ENCODE measurements around the gene PYY.
A peak's percentile ranks its signal among the peaks of the same experiment; 100 is the strongest.

PYY gene

DNA sequence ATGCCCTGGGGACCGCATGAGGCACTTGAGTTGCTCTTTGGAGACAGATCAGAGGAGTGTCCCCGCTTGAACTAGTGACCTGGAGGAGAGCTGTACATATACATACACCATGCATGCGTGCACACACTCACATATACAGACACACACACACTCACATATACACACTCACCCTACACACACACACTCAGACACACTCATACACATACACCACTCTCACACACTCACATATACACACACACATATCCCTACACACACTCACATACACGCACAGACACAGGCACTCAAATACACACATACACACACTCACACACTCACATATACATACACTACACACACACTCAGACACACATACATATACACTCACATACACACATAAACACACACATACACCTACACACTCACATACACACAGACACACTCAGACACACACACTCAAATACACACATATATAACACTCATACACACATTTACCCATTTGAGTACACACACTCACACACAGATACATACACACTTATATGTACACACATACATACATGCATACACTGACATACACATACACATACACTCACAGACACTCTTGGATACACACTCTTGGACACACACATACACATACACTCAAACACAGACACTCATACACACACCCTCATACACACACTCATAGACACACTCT, 41.0 kb downstream of the PYY start:
- no peak for DNase-seq

DNA sequence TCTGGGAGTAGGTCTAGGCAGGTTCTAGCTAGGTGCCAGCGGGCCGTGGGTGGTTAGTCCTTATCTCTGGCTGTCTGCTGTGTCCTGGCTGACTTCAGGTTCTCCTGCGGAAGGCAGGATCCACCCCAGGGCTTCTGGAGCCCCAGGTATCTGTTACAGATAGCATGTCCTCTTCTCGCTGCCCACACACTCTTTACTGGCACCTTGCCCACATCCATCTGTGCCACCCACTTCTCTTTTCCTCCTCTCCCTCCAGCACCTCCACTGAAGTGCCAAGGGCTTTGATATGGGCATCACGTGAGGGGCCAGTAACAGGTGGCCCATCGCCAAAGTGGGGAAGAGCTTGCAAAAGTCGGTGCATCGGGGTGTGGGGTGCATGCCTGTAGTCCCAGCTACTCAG, 41.8 kb downstream of the PYY start:
- DNase-seq: no peak

GRCh38 chr17:43909537-43910231, 44.1 kb downstream of the PYY start:
- no peak for DNase-seq

DNA sequence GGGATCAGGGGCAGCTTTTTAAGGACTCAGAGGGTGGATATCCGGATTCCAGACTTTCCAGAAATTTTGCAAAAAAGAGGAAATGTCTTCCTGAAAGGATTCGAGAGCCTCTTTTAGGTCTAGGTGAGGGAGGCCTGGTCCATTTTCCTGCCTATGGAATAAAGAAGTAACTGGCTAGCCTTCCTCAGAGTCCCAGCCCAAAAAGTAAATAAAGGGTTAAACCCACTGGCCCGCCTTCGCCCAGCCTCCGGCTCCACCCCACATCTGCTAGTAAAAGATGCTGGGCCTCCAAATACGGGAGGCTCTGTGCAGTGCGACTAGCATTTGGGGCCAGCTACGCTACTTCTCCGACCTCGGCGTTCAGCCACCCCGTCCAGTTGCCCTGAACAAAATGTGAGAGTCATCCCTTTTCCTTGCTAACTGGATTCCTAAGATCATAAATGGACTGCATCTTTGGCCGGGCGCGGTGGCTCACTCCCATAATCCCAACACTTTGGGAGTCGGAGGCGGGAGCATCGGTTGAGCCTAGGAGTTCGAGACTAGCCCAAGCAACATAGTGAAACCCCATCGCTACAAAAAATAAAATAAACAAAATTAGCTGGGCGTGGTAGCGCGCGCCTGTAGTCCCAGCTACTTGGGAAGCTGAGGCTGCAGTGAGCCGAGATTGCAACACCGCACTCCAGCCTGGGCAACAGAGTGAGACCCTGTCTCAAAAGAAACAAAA, 45.6 kb downstream of the PYY start:
- peak; percentile 23 for DNase-seq

- peak; percentile 33 for DNase-seq
Measured at GRCh38 chr17:43907425-43907981, 46.2 kb downstream of the PYY start, which contains the start of gene MPP2. Gene MPP2, minus strand, starts transcription at chr17:43907536. Its CDS starts 3,076 bp downstream, at chr17:43904460.

DNA sequence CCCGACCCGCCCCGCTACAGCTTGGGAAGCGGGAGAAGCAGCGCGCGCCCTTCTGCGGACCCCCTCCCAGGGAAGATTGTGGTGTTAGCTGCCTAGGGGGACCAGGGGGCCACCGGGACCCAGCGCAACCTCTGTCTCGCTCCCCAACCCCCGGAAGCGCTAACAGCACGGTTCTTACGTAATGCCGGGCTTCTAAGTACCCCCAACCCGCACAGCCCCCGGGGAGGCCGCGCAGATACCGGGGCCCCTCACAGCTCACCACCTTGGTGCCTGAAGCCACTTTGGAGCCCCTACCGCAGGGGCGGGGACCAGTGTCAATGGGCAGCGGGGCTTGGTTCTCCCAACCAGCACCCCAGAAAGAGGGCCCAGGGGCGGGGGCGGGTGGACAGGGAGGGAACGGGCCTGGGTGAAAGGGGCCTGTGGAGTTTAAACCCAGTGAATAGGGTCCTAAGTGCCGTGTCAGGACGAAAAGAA, 46.8 kb downstream of the PYY start:
- DNase-seq: no peak

DNA sequence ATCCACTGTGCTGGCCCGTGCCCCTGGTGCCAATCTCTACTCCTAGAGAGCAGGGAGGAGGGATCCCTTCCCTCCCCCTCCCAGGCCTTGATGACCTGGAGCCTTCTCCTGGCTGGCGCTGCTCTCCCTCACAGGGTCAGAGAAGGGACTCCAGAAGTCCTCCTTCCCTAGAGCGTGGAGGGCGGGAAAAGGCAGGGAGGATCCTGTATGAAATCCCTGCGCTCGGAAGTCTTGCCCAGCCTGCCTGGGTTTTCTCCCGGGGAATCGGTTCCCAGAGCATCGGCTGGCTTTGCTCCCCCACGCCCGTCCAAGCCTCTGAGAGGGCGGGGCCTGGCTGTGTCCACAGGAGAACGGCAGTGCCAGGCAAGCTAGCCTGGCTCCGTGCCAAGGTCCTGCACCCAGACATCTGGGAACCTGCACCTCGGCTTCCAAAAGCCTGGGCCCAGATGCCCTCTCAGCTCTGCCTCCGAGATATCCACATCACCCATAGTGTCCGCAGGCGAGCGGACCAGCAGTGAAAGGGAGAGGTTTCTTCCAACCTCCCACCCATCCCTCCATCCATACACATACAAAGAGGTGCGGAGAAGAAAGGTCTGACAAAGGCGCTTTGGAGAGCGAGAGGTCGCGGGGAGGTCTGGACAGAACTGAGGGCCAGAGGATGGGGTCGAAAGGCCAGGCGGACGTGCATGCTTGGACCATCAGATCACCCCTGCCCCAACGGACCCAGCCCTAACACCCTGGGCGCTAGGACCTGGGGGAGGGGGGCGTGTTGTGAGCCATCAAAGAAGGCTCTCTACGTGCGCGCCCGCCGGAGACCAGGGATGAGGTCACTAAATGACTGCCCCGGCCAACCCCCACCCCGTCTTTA, 47.5 kb downstream of the PYY start:
- DNase-seq: no peak

GRCh38 chr17:43905400-43905984, 48.2 kb downstream of the PYY start:
- DNase-seq: no peak

All from activated CD4-positive, alpha-beta T cell treated with anti-CD3 and anti-CD28 coated beads, Interleukin-2, Interleukin-6, amounts not matched to agents 100 ng/mL and 50 ng/mL, durations not matched to agents 16 hours and 8 hours (primary cell).